Bronchial epithelial cell (primary cell): ENCODE results near the gene GLCE. TPM values are rescaled to one million over a fixed set of nuclear protein-coding genes. Genes with fewer than 3 reads are reported as not detected.
A peak's percentile ranks its signal among the peaks of the same experiment; 100 is the strongest.

Source experiments
- DNase-seq: peaks from one replicate; pipeline ENCODE4 v3.0.0-alpha.2; 2010; ENCODE audit warnings: low read depth
- FAIRE-seq: peaks from 2 replicates; lab custom pipeline; 2011; peaks lifted over from hg19 to GRCh38; lab: Jason Lieb, UNC
- H3K27me3 ChIP-seq: 2 replicates; pipeline ENCODE4 v1.5.1; 2011; ENCODE audit warnings: low read length; ENCODE audit not compliant: control insufficient read depth, insufficient read depth
- H3K36me3 ChIP-seq: 2 replicates; pipeline ENCODE4 v1.5.1; 2011; ENCODE audit warnings: low read length; ENCODE audit not compliant: control insufficient read depth, insufficient read depth
- H3K4me3 ChIP-seq: 2 replicates; pipeline ENCODE4 v1.5.1; 2011; ENCODE audit warnings: mild to moderate bottlenecking, low read depth, low read length, control low read depth
- CTCF ChIP-seq: IDR thresholded peaks from 2 replicates; pipeline ENCODE4 v1.5.1; 2011; ENCODE audit warnings: mild to moderate bottlenecking, moderate library complexity, low read length, control low read depth, inconsistent platforms; ENCODE audit not compliant: insufficient read depth, severe bottlenecking
- total RNA-seq: library from RNA; depleted of rRNA; stranded (reverse); fragments of >200 nt; gene quantifications from 2 replicates; pipeline ENCODE4 v1.2.1, GENCODE V29; 2014

GLCE gene
- total RNA-seq, 1 donor from 2014 or later = 46.3 TPM

GRCh38 chr15:69125236-69125635 is 35.2 kb upstream of the GLCE start:
- no peak for TF ChIP-seq CTCF
- Histone ChIP-seq H3K4me3 (no peak overlapping the region), H3K27me3 (peaks cover 1% of the 10 kb centered on the region), H3K36me3 (no peaks in the 10 kb centered on the region)
- DNase-seq (no peak), FAIRE-seq (no peak)

- H3K4me3 ChIP-seq = no peak overlapping the region
- no peaks in the 10 kb centered on the region for H3K27me3 ChIP-seq
- FAIRE-seq (no peak), DNase-seq (peak; percentile 7)
- TF ChIP-seq CTCF = no peak
- H3K36me3 ChIP-seq = no peaks in the 10 kb centered on the region
These were observed 34.4 kb upstream of the GLCE start for GRCh38 chr15:69126054-69126469.

GRCh38 chr15:69127306-69127705 is 33.1 kb upstream of the GLCE start:
- H3K4me3 ChIP-seq = no peak overlapping the region
- FAIRE-seq (no peak), DNase-seq (no peak)
- no peak for TF ChIP-seq CTCF
- no peaks in the 10 kb centered on the region for H3K27me3 ChIP-seq
- H3K36me3 ChIP-seq = no peaks in the 10 kb centered on the region

GRCh38 chr15:69128667-69129311 is 31.6 kb upstream of the GLCE start:
- no peak overlapping the region for H3K4me3 ChIP-seq
- no peaks in the 10 kb centered on the region for H3K27me3 ChIP-seq
- DNase-seq (peak; percentile 33), FAIRE-seq (no peak)
- no peaks in the 10 kb centered on the region for H3K36me3 ChIP-seq
- TF ChIP-seq CTCF = no peak

- DNase-seq (no peak), FAIRE-seq (no peak)
- no peak for TF ChIP-seq CTCF
- no peaks in the 10 kb centered on the region for H3K36me3 ChIP-seq
- H3K4me3 ChIP-seq = no peak overlapping the region
- H3K27me3 ChIP-seq = no peaks in the 10 kb centered on the region
These were observed 28.8 kb upstream of the GLCE start for GRCh38 chr15:69131362-69132220.
